HEK293T (cell line): Measurements from ENCODE around the gene ATP8B3.
A peak's percentile ranks its signal among the peaks of the same experiment; 100 is the strongest.

Experiments used
- CTCF ChIA-PET: fragments of 350-600 bp; formaldehyde crosslinking; extraction: SDS; loops from one replicate; lab custom pipeline; 2021; ENCODE audit warnings: antibody characterized with exemption, inconsistent platforms; lab: Yijun Ruan, JAX
- POLR2A ChIA-PET: fragments of 350-600 bp; formaldehyde crosslinking; extraction: SDS; loops from one replicate; lab custom pipeline; 2020; ENCODE audit warnings: antibody characterized with exemption, inconsistent platforms; lab: Yijun Ruan, JAX
- DNase-seq: peaks from one replicate; pipeline ENCODE4 v3.0.0; 2012; ENCODE audit warnings: mixed read lengths; ENCODE audit errors: extremely low spot score
- ARNT ChIP-seq: fragments of 450-650 bp; IDR thresholded peaks from 2 replicates; pipeline ENCODE4 v1.6.1; 2017; ENCODE audit warnings: mild to moderate bottlenecking
- BHLHE40 ChIP-seq: fragments of 450-650 bp; IDR thresholded peaks from 2 replicates; pipeline ENCODE4 v1.6.1; 2016; ENCODE audit warnings: mild to moderate bottlenecking, moderate library complexity, borderline replicate concordance
- CTBP1 ChIP-seq: fragments of 450-650 bp; IDR thresholded peaks from 2 replicates; pipeline ENCODE4 v1.6.1; 2016; ENCODE audit warnings: borderline replicate concordance
- ELF4 ChIP-seq: fragments of 450-650 bp; IDR thresholded peaks from 2 replicates; pipeline ENCODE4 v1.6.1; 2017; ENCODE audit warnings: antibody characterized with exemption
- FOXA1 ChIP-seq: fragments of 450-650 bp; IDR thresholded peaks from 2 replicates; pipeline ENCODE4 v1.6.1; 2016; ENCODE audit warnings: mild to moderate bottlenecking
- FOXK2 ChIP-seq: fragments of 450-650 bp; IDR thresholded peaks from 2 replicates; pipeline ENCODE4 v1.6.1; 2016; ENCODE audit warnings: mild to moderate bottlenecking
- FOXM1 ChIP-seq: fragments of 450-650 bp; IDR thresholded peaks from 2 replicates; pipeline ENCODE4 v1.6.1; 2017; ENCODE audit warnings: mild to moderate bottlenecking, borderline replicate concordance
- HDGF ChIP-seq: fragments of 450-650 bp; IDR thresholded peaks from 2 replicates; pipeline ENCODE4 v1.6.1; 2017; ENCODE audit warnings: antibody characterized with exemption, borderline replicate concordance
- L3MBTL2 ChIP-seq: fragments of 450-650 bp; conservative IDR thresholded peaks from 2 replicates; pipeline ENCODE4 v1.6.1; 2016; ENCODE audit warnings: mild to moderate bottlenecking
- LEF1 ChIP-seq: fragments of 450-650 bp; IDR thresholded peaks from 2 replicates; pipeline ENCODE4 v1.6.1; 2017; ENCODE audit warnings: mild to moderate bottlenecking, borderline replicate concordance
- NFRKB ChIP-seq: fragments of 450-650 bp; IDR thresholded peaks from 2 replicates; pipeline ENCODE4 v1.6.1; 2016; ENCODE audit warnings: mild to moderate bottlenecking, moderate library complexity
- PKNOX1 ChIP-seq: fragments of 450-650 bp; IDR thresholded peaks from 2 replicates; pipeline ENCODE4 v1.6.1; 2016
- SP1 ChIP-seq: fragments of 450-650 bp; IDR thresholded peaks from 2 replicates; pipeline ENCODE4 v1.6.1; 2017
- SUZ12 ChIP-seq: fragments of 450-650 bp; IDR thresholded peaks from 2 replicates; pipeline ENCODE4 v1.6.1; 2016; ENCODE audit warnings: mild to moderate bottlenecking
- TARDBP ChIP-seq: fragments of 450-650 bp; IDR thresholded peaks from 2 replicates; pipeline ENCODE4 v1.6.1; 2016
- ZNF384 ChIP-seq: fragments of 450-650 bp; IDR thresholded peaks from 2 replicates; pipeline ENCODE4 v1.6.1; 2016

Gene ATP8B3

GRCh38 chr19:1758959-1759903, 52.8 kb downstream of the ATP8B3 start:
- POLR2A ChIA-PET: no interaction called here
- TF ChIP-seq HDGF (no peak), CTBP1 (no peak)
- DNase-seq: no peak
- CTCF ChIA-PET: no interaction called here

- TF ChIP-seq ELF4 (no peak), NFRKB (no peak), FOXK2 (no peak), TARDBP (no peak), BHLHE40 (no peak), LEF1 (no peak), HDGF (no peak), ARNT (no peak), SUZ12 (no peak), L3MBTL2 (no peak), FOXA1 (no peak), ZNF384 (no peak), SP1 (no peak), FOXM1 (no peak), CTBP1 (no peak), PKNOX1 (no peak)
- no peak for DNase-seq
- CTCF ChIA-PET: no interaction called here
- POLR2A ChIA-PET: no interaction called here
These were observed 53.9 kb downstream of the ATP8B3 start for GRCh38 chr19:1758231-1758577.

GRCh38 chr19:1757468-1758230, 54.4 kb downstream of the ATP8B3 start:
- ChIA-PET POLR2A (no interaction called here), CTCF (no interaction called here)
- DNase-seq: no peak
- TF ChIP-seq FOXM1: no peak
- TF ChIP-seq SUZ12: peak; percentile 59; the same call in 1 of the 2 replicates

GRCh38 chr19:1756705-1757465, 55.2 kb downstream of the ATP8B3 start:
- TF ChIP-seq ELF4 (no peak), TARDBP (no peak), LEF1 (no peak), L3MBTL2 (no peak), BHLHE40 (no peak), FOXM1 (no peak), CTBP1 (no peak), HDGF (no peak), PKNOX1 (no peak), NFRKB (no peak), ZNF384 (no peak), SUZ12 (no peak), SP1 (no peak), FOXK2 (no peak), ARNT (no peak), FOXA1 (no peak)
- CTCF ChIA-PET: no interaction called here
- no peak for DNase-seq
- POLR2A ChIA-PET: no interaction called here

GRCh38 chr19:1756264-1756663, 55.8 kb downstream of the ATP8B3 start:
- no peak for DNase-seq

More at GRCh38 chr19:1756264-1756663, 55.8 kb downstream of the ATP8B3 start:
- ChIA-PET CTCF (no interaction called here), POLR2A (no interaction called here)
- TF ChIP-seq CTBP1 (no peak), FOXA1 (no peak), L3MBTL2 (no peak), ZNF384 (no peak), TARDBP (no peak), PKNOX1 (no peak), HDGF (no peak), NFRKB (no peak), SUZ12 (no peak), ARNT (no peak), FOXK2 (no peak), LEF1 (no peak), ELF4 (no peak), BHLHE40 (no peak), FOXM1 (no peak), SP1 (no peak)
